C4-2B (cell line): ENCODE measurements around the gene VGLL4.

Source experiments
- CTCF ChIP-seq: fragments of 450-650 bp; conservative IDR thresholded peaks from 2 replicates; pipeline ENCODE4 v1.5.1; 2017; ENCODE audit warnings: mild to moderate bottlenecking
- ZFX ChIP-seq: fragments of 450-650 bp; IDR thresholded peaks from 2 replicates; pipeline ENCODE4 v1.6.1; 2017

DNA sequence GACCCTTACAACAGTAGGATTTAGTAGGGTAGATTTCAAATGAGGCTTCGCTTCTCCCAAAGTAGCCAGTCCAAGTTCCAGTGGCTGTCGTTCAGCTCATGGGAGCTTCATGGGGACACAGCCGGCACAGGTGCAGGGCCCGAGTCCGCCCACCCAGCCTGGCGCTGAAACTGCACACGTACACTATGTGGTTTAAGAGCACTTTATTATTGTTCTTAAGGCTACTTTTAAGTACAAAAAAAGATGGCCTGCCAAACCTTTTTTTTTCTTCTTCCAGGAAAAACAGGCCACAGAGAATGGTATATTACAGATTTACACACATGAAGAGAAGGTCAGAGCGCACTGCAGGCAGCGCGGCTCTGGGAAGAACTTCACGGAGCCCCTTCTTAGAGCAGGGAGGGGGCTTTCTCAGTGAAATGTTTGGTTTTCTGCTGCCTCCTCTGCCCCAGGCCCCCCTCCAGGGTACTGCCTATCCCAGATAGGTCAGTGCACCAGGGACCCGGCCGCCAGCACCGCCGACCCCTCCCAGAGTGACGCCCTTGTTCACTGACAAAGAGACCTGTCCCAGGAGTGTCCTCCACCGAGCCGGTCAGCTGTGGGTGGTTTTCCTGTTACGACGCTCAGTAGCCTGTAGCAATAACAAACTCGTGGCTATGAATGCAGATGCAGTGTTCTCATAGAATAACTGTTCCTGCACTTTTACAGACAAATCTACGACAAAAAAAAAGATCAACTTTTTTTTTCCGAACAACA is 87.7 kb downstream of the VGLL4 start:
- TF ChIP-seq CTCF (no peak), ZFX (no peak)
